WTC11 (cell line): ENCODE data around the gene RTKN. TPM values are rescaled to one million over a fixed set of nuclear protein-coding genes. Genes with fewer than 3 reads are reported as not detected.
A peak's percentile ranks its signal among the peaks of the same experiment; 100 is the strongest.

ENCODE experiments used
- ATAC-seq: fragments of 200-7000 bp; cut with Tn5 transposase; 2 replicates; pipeline ENCODE4 v1.10.0; 2021; ENCODE audit warnings: mild to moderate bottlenecking, moderate library complexity
- CTCF ChIA-PET: fragments of 300-600 bp; sonication (Branson Sonifier 250); formaldehyde crosslinking; loops from one replicate; lab custom pipeline; 2021; ENCODE audit warnings: antibody characterized with exemption; lab: Charles Lee
- POLR2A ChIA-PET: fragments of 350-600 bp; sonication (Branson Sonifier 250); formaldehyde crosslinking; loops from one replicate; lab custom pipeline; 2021; ENCODE audit warnings: antibody characterized with exemption; lab: Charles Lee
- DNase-seq: peaks from one replicate; pipeline ENCODE4 v3.0.0; 2021; ENCODE audit warnings: low spot score
- H3K27ac Mint-ChIP-seq: 2 replicates; pipeline ENCODE4 v1.8.0; 2021; ENCODE audit warnings: mixed read lengths
- H3K27me3 Mint-ChIP-seq: 2 replicates; pipeline ENCODE4 v1.8.0; 2021; ENCODE audit warnings: low read depth, mild to moderate bottlenecking, moderate library complexity, mixed read lengths
- H3K36me3 Mint-ChIP-seq: 2 replicates; pipeline ENCODE4 v1.8.0; 2021; ENCODE audit warnings: mixed read lengths
- H3K4me1 Mint-ChIP-seq: 2 replicates; pipeline ENCODE4 v1.8.0; 2022; ENCODE audit warnings: mixed read lengths
- H3K4me3 Mint-ChIP-seq: 2 replicates; pipeline ENCODE4 v1.8.0; 2021; ENCODE audit warnings: mild to moderate bottlenecking, moderate library complexity, mixed read lengths
- H3K9me3 Mint-ChIP-seq: 2 replicates; pipeline ENCODE4 v1.8.0; 2021; ENCODE audit warnings: mixed read lengths
- ARID4B ChIP-seq: sonication (generic); formaldehyde crosslinking; IDR thresholded peaks from 2 replicates; pipeline ENCODE4 v1.8.0; 2023; ENCODE audit warnings: missing genetic modification reagents, mild to moderate bottlenecking, borderline replicate concordance
- ATF3 ChIP-seq: sonication (generic); formaldehyde crosslinking; conservative IDR thresholded peaks from 2 replicates; pipeline ENCODE4 v1.8.1; 2022; ENCODE audit warnings: mild to moderate bottlenecking, missing genetic modification reagents
- CREM ChIP-seq: sonication (generic); formaldehyde crosslinking; IDR thresholded peaks from 2 replicates; pipeline ENCODE4 v1.8.1; 2022; ENCODE audit warnings: mild to moderate bottlenecking, missing genetic modification reagents, moderate library complexity
- FOXJ3 ChIP-seq: sonication (generic); formaldehyde crosslinking; IDR thresholded peaks from 2 replicates; pipeline ENCODE4 v1.9.0; 2021; ENCODE audit warnings: missing genetic modification reagents, mild to moderate bottlenecking, borderline replicate concordance
- FOXK1 ChIP-seq: sonication (generic); formaldehyde crosslinking; IDR thresholded peaks from 2 replicates; pipeline ENCODE4 v1.8.0; 2022; ENCODE audit warnings: mild to moderate bottlenecking, moderate library complexity, missing genetic modification reagents
- GABPB1 ChIP-seq: sonication (generic); formaldehyde crosslinking; IDR thresholded peaks from 2 replicates; pipeline ENCODE4 v1.8.1; 2023; ENCODE audit warnings: mild to moderate bottlenecking, missing genetic modification reagents
- JUN ChIP-seq: sonication (generic); formaldehyde crosslinking; IDR thresholded peaks from 2 replicates; pipeline ENCODE4 v1.8.0; 2023; ENCODE audit warnings: mild to moderate bottlenecking, missing genetic modification reagents
- MYBL2 ChIP-seq: sonication (generic); formaldehyde crosslinking; IDR thresholded peaks from 2 replicates; pipeline ENCODE4 v1.8.1; 2023; ENCODE audit warnings: mild to moderate bottlenecking, moderate library complexity, missing genetic modification reagents
- NFE2L1 ChIP-seq: sonication (generic); formaldehyde crosslinking; IDR thresholded peaks from 2 replicates; pipeline ENCODE4 v1.8.1; 2023; ENCODE audit warnings: missing genetic modification reagents
- NFYB ChIP-seq: sonication (generic); formaldehyde crosslinking; conservative IDR thresholded peaks from 2 replicates; pipeline ENCODE4 v1.8.0; 2022; ENCODE audit warnings: low read depth, missing genetic modification reagents
- NR1H2 ChIP-seq: sonication (generic); formaldehyde crosslinking; IDR thresholded peaks from 2 replicates; pipeline ENCODE4 v1.9.0; 2021; ENCODE audit warnings: mild to moderate bottlenecking, moderate library complexity, missing genetic modification reagents
- NR3C1 ChIP-seq: sonication (generic); formaldehyde crosslinking; conservative IDR thresholded peaks from 2 replicates; pipeline ENCODE4 v1.8.1; 2023; ENCODE audit warnings: low read depth, mild to moderate bottlenecking, missing genetic modification reagents
- RELA ChIP-seq: sonication (generic); formaldehyde crosslinking; IDR thresholded peaks from 2 replicates; pipeline ENCODE4 v1.8.1; 2022; ENCODE audit warnings: missing genetic modification reagents, mild to moderate bottlenecking, borderline replicate concordance
- SMAD3 ChIP-seq: sonication (generic); formaldehyde crosslinking; IDR thresholded peaks from 2 replicates; pipeline ENCODE4 v1.8.0; 2022; ENCODE audit warnings: missing genetic modification reagents, mild to moderate bottlenecking, borderline replicate concordance
- SMAD4 ChIP-seq: sonication (generic); formaldehyde crosslinking; IDR thresholded peaks from 2 replicates; pipeline ENCODE4 v1.8.0; 2022; ENCODE audit warnings: mild to moderate bottlenecking, missing genetic modification reagents
- SOX15 ChIP-seq: fragments of 250-450 bp; sonication (Bioruptor Pico); IDR thresholded peaks from 2 replicates; pipeline ENCODE4 v1.9.0; 2021; ENCODE audit warnings: mild to moderate bottlenecking
- STAT6 ChIP-seq: sonication (generic); formaldehyde crosslinking; conservative IDR thresholded peaks from 2 replicates; pipeline ENCODE4 v1.8.1; 2023; ENCODE audit warnings: mild to moderate bottlenecking, low read depth, missing genetic modification reagents, moderate library complexity
- TEAD4 ChIP-seq: sonication (generic); formaldehyde crosslinking; IDR thresholded peaks from 2 replicates; pipeline ENCODE4 v1.8.0; 2022; ENCODE audit warnings: mild to moderate bottlenecking, missing genetic modification reagents
- USF2 ChIP-seq: sonication (generic); formaldehyde crosslinking; IDR thresholded peaks from 2 replicates; pipeline ENCODE4 v1.8.1; 2023; ENCODE audit warnings: mild to moderate bottlenecking, missing genetic modification reagents, moderate library complexity
- ZNF263 ChIP-seq: sonication (generic); formaldehyde crosslinking; IDR thresholded peaks from 2 replicates; pipeline ENCODE4 v1.8.1; 2022; ENCODE audit warnings: low read depth, mild to moderate bottlenecking, moderate library complexity, missing genetic modification reagents
- ZNF396 ChIP-seq: fragments of 250-450 bp; sonication (Bioruptor Pico); IDR thresholded peaks from 2 replicates; pipeline ENCODE4 v1.8.0; 2021; ENCODE audit warnings: mild to moderate bottlenecking, moderate library complexity, borderline replicate concordance
- ZNF416 ChIP-seq: fragments of 250-450 bp; sonication (Bioruptor Pico); IDR thresholded peaks from 2 replicates; pipeline ENCODE4 v1.9.0; 2021; ENCODE audit warnings: mild to moderate bottlenecking, inconsistent platforms
- ZNF512 ChIP-seq: sonication (generic); formaldehyde crosslinking; IDR thresholded peaks from 2 replicates; pipeline ENCODE4 v1.8.1; 2022; ENCODE audit warnings: missing genetic modification reagents, borderline replicate concordance
- total RNA-seq: library from RNA; stranded (reverse); gene quantifications from 3 replicates; pipeline ENCODE4 v1.2.3, GENCODE V29; 2021
- TF ChIP-seq, protein P1 (sequence below): sonication (generic); formaldehyde crosslinking; IDR thresholded peaks from 2 replicates; pipeline ENCODE4 v1.8.0; 2023; ENCODE audit warnings: mild to moderate bottlenecking, missing genetic modification reagents

RTKN gene
- total RNA-seq, 1 experiment from 2014 or later = 80.1 TPM

- Mint-ChIP-seq H3K27ac (peak within 1 kb of the TSS; percentile 96), H3K9me3 (no peaks in the 10 kb centered on the region), H3K4me1 (peaks cover 38% of the 10 kb centered on the region), H3K27me3 (peaks cover 5% of the 10 kb centered on the region; the same call in 1 of the 2 replicates), H3K4me3 (peak within 1 kb of the TSS; percentile 96), H3K36me3 (peaks cover 2% of the 10 kb centered on the region; the same call in 1 of the 2 replicates)
- peak; percentile 14 for ATAC-seq
- peak; percentile 94 for DNase-seq
- POLR2A ChIA-PET = interaction anchor here (0.5 to 1.4 kb wide), 3 partner anchors 15 to 96 kb away, joined by 4 to 5 read pairs (median 5); partner anchors contain the start of gene MRPL53
- CTCF ChIA-PET = interaction anchor here (0.7 to 2.9 kb wide), 8 partner anchors 13 to 132 kb away, joined by 3 to 17 read pairs (median 4); partner anchors contain the start of genes CCDC142 and TTC31
- no peak for TF ChIP-seq RELA (CRISPR knock-in tag)
- TF ChIP-seq ZNF263 (CRISPR knock-in tag) = no peak
- TF ChIP-seq ZNF396 = no peak
- TF ChIP-seq GABPB1 = peak; percentile 93
- peak; percentile 97 for TF ChIP-seq FOXK1 (CRISPR knock-in tag)
- no peak for TF ChIP-seq USF2 (CRISPR knock-in tag)
- no peak for TF ChIP-seq FOXJ3 (CRISPR knock-in tag)
- no peak for TF ChIP-seq SMAD3 (CRISPR knock-in tag)
- TF ChIP-seq CREM (CRISPR knock-in tag) = peak; percentile 66; the same call in 1 of the 2 replicates
- TF ChIP-seq STAT6 = no peak
- TF ChIP-seq NR3C1 (CRISPR knock-in tag) = no peak
- TF ChIP-seq, protein P1, sequence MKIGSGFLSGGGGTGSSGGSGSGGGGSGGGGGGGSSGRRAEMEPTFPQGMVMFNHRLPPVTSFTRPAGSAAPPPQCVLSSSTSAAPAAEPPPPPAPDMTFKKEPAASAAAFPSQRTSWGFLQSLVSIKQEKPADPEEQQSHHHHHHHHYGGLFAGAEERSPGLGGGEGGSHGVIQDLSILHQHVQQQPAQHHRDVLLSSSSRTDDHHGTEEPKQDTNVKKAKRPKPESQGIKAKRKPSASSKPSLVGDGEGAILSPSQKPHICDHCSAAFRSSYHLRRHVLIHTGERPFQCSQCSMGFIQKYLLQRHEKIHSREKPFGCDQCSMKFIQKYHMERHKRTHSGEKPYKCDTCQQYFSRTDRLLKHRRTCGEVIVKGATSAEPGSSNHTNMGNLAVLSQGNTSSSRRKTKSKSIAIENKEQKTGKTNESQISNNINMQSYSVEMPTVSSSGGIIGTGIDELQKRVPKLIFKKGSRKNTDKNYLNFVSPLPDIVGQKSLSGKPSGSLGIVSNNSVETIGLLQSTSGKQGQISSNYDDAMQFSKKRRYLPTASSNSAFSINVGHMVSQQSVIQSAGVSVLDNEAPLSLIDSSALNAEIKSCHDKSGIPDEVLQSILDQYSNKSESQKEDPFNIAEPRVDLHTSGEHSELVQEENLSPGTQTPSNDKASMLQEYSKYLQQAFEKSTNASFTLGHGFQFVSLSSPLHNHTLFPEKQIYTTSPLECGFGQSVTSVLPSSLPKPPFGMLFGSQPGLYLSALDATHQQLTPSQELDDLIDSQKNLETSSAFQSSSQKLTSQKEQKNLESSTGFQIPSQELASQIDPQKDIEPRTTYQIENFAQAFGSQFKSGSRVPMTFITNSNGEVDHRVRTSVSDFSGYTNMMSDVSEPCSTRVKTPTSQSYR = no peak
- TF ChIP-seq NFE2L1 (CRISPR knock-in tag) = no peak
- no peak for TF ChIP-seq ATF3
- TF ChIP-seq NR1H2 (CRISPR knock-in tag) = no peak
- TF ChIP-seq SMAD4 (CRISPR knock-in tag) = no peak
- no peak for TF ChIP-seq JUN (CRISPR knock-in tag)
- no peak for TF ChIP-seq SOX15 (CRISPR knock-in tag)
- 0 out of 2 replicates have a peak, but pooled peaks have one; percentile 54 for TF ChIP-seq MYBL2
- TF ChIP-seq ZNF416 = no peak
- TF ChIP-seq NFYB (CRISPR knock-in tag) = no peak
- TF ChIP-seq TEAD4 (CRISPR knock-in tag) = no peak
- TF ChIP-seq ZNF512 (CRISPR knock-in tag) = no peak
- peak; percentile 72; the same call in 1 of the 2 replicates for TF ChIP-seq ARID4B (CRISPR knock-in tag)
Observed at GRCh38 chr2:74454654-74455511, 13.1 kb upstream of the RTKN start, which contains the start of gene INO80B. INO80B (plus strand) TSS chr2:74455087; CDS start chr2:74455117, 30 bp downstream.
